NCI-H1930 (cell line): ENCODE results near the gene PKDREJ.

Source experiments
- DNase-seq, 2 experiments: peaks; one replicate each; lab custom pipeline; 2025; lab: John Stamatoyannopoulos, UW

The PKDREJ gene

GRCh38 chr22:46290121-46290842 lies 27.1 kb upstream of the PKDREJ start:
- no peak for DNase-seq

- no peak for DNase-seq
Observed at GRCh38 chr22:46289244-46289891, 26.2 kb upstream of the PKDREJ start.

GRCh38 chr22:46288846-46289243 lies 25.7 kb upstream of the PKDREJ start:
- DNase-seq: no peak

GRCh38 chr22:46287873-46288751 lies 25.0 kb upstream of the PKDREJ start:
- DNase-seq: no peak

- DNase-seq: no peak
Observed at GRCh38 chr22:46286941-46287872, 24.1 kb upstream of the PKDREJ start.

- no peak for DNase-seq
Observed at GRCh38 chr22:46286006-46286405, 22.9 kb upstream of the PKDREJ start.

GRCh38 chr22:46281866-46282678 lies 18.9 kb upstream of the PKDREJ start:
- no peak for DNase-seq

GRCh38 chr22:46280999-46281623 lies 18.0 kb upstream of the PKDREJ start:
- no peak for DNase-seq

GRCh38 chr22:46280063-46280817 lies 17.1 kb upstream of the PKDREJ start:
- DNase-seq: no peak

GRCh38 chr22:46278656-46279645 lies 15.8 kb upstream of the PKDREJ start:
- DNase-seq: no peak

- no peak for DNase-seq
Observed at GRCh38 chr22:46276563-46276962, 13.4 kb upstream of the PKDREJ start.

GRCh38 chr22:46275455-46276122 lies 12.4 kb upstream of the PKDREJ start:
- no peak for DNase-seq

GRCh38 chr22:46274381-46274780 lies 11.2 kb upstream of the PKDREJ start:
- DNase-seq: no peak

GRCh38 chr22:46273432-46274148 lies 10.4 kb upstream of the PKDREJ start:
- DNase-seq: no peak

GRCh38 chr22:46272762-46273431 lies 9.8 kb upstream of the PKDREJ start:
- DNase-seq: no peak

- DNase-seq: no peak
Observed at GRCh38 chr22:46272196-46272595, 9.1 kb upstream of the PKDREJ start.
